GM19240 (cell line): ENCODE measurements around the gene CREM.

Experiments
- DNase-seq: peaks from one replicate; pipeline ENCODE4 v3.0.0; 2011; ENCODE audit warnings: low spot score; ENCODE audit not compliant: insufficient read length

CREM gene

DNA sequence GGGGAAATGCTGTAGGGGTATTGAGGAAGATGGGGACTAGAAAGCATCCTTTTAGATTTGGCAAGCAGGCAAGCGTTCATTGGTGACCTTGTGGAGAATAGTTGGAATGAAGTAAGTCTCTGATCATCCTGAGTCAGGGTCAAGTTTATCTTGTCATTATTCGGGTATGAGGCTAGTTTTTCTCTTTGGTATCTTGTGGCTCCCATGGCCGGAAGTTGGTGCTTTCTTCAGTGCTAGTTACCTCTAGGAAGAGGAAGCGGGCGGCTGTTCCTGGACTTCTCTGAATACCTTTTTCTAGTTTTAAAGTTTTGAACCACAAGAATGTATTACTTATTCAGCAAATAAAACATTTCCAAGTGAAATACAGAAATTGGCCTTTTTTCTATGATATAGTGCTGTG, 9.2 kb downstream of the CREM start:
- no peak for DNase-seq

- no peak for DNase-seq
Observed at GRCh38 chr10:35136263-35136815, 9.7 kb downstream of the CREM start.

DNA sequence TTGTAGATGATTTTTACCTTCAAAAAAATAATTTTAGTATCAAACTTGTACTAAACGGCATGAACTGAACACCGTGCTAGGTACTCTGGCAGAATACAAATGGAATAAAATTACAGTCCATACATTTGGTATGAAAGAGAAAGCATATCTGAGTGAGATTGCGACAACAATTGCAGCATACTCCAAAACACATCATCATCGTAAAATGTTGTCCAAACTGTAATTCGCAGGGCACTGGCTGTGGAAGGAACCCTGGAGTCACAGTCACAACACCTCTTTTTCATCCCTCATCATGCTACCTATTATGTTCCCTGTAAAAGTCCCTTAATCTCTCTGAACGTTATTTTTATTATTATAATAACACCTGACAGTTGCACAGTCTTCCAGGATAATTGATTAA, 13.5 kb downstream of the CREM start:
- no peak for DNase-seq

- DNase-seq, result no peak
Observed at GRCh38 chr10:35140727-35141126, 14.1 kb downstream of the CREM start.

- no peak for DNase-seq
Observed at GRCh38 chr10:35150308-35150707, 23.7 kb downstream of the CREM start.

GRCh38 chr10:35152992-35153391, 26.3 kb downstream of the CREM start:
- DNase-seq, result no peak

DNA sequence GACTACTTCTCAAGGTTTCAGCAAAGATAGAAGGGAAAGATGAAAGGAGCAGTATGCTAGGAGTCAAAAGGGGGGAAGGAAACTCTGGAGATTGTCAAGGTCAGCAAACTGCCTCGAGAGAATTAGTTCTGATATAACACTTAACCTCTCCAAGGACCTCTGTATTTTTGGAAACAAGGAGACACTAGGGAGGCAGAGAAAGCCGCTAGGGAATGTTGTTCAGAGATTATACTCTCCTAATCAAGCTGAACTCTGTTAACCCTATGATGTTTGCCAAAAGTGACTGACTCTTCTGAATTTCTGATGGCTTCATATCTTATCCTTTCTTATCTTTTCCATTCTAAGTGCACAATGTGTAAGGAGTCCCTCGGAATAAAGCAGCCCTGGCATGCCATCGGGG, 27.1 kb downstream of the CREM start:
- DNase-seq, result no peak

DNA sequence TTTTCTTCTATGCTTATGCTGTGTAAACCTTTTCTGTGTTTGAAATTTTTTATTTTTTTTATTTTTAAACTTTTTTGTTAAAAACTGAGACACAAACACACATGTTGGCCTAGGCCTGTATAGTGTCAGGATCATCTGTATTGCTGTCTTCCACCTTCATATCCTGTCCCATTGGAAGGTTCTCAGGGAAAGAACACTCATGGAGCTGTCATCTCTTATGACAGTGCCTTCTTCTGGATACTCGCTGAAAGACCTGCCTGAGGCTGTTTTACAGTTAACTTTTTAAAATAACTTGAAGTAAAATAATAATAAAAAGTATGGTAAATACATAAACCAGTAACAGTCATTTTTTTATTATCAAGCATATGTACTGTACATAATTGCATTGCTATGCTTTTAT, 34.1 kb downstream of the CREM start:
- DNase-seq, result no peak

GRCh38 chr10:35161906-35162305, 35.3 kb downstream of the CREM start:
- no peak for DNase-seq

- DNase-seq, result no peak
Observed at GRCh38 chr10:35165136-35165535, 38.5 kb downstream of the CREM start.

DNA sequence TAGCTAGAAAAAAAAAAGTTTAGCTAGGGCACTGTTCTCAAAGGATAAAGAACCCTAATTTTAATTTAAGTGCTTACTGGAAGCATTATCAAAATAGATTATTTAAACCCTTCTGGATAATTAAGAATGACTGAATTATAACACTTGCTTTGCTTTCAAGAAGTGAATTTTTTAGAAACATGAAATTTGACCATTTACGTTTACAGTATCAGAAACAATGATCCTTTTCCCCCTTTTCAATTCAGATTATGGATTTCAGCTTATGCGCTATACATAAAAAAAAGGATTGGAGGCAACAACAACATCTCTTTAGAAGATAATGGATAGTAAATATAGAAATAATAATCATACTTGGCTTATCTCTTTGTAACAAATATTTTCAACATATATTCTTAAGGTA, 39.2 kb downstream of the CREM start:
- no peak for DNase-seq

- DNase-seq, result no peak
Observed at GRCh38 chr10:35166607-35167006, 40.0 kb downstream of the CREM start.

- no peak for DNase-seq
Observed at GRCh38 chr10:35167342-35167741, 40.7 kb downstream of the CREM start.

- no peak for DNase-seq
Observed at GRCh38 chr10:35172146-35172545, 45.5 kb downstream of the CREM start.

GRCh38 chr10:35172574-35172973, 45.9 kb downstream of the CREM start:
- no peak for DNase-seq

DNA sequence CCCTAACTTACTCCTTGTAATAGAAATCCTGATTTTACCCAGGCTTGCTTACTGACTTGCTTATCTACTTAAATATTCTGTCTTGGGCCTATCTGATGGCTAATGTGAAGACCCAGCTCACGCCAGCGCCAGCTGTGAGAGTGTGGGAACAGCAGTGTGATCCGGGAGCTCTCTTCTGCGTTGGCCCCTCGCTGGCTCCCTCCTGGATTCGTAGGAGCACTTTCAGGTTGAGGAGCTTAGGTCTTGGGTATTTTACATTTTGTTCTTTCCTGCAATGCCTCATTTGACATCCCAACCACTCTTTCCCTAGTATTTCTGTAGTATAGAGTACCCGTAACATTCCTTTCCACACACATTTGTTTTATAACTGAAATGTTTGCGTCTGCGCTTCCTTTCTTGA, 51.7 kb downstream of the CREM start:
- no peak for DNase-seq

DNA sequence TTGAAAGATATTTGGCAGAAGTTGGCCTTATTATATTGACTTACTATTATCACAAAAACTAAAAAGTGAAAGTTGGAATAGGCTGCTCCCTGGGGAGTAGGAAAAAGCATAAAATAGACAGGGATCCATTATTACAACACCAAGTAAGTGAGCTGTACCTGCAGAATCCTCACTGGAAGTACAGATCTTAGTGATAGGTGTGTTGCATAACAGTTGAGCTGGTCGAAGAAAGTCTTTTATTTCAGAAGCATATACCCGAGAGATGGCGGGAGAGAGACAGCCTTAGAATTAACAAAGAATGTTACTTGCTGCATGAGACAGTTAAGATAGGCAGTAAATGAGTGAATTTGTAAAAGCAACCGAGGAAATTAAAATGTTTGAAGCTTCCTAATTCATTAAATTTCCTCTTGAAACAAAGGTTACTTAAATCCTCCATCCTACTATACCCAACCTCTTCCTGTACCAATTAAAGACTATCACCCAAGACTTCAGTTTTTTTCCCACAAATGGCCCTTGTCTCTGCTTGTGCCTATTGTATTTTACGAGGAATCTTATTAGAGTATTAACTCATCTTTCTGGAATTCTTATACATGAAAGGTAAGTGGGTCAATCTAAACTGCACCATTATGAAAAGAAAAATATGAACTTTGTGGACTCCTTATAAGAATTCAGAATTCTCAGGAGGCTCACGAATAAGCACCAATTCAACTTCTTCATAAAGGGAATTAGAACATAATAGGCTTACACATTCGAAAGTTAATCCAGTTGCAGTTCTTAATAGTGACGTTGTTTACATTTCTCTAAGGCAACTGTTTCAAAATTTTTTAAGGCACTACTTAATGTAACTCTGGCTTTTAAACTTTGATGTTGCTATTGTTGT, 56.2 kb downstream of the CREM start:
- no peak for DNase-seq

GRCh38 chr10:35184527-35185171, 58.0 kb downstream of the CREM start:
- DNase-seq, result no peak

- DNase-seq, result no peak
Observed at GRCh38 chr10:35185260-35186034, 58.8 kb downstream of the CREM start.

- DNase-seq, result no peak
Observed at GRCh38 chr10:35188954-35189353, 62.3 kb downstream of the CREM start.

DNA sequence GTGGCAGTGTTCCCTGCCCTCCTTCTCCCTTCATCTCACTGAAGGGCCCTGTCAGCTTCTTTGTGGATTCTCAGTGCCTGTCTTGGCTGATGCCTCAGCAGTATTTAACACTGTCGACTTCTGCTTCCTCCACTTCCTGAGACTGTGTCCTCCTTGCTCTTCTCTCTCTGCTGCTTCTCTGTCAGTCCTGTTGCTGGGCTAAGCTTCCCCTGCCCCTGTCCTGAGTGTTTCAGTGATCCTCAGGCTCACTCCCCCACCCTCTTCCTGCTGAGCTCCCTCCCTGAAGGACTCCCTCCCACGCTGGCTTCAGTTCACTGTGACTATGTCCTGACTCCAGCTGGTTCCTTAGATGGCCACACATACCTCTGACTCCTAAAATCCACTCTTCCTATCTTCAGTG, 64.9 kb downstream of the CREM start:
- DNase-seq, result no peak
